SK-N-SH (cell line): ENCODE data around the gene DUSP16. TPM values are rescaled to one million over a fixed set of nuclear protein-coding genes. Genes with fewer than 3 reads are reported as not detected.
A peak's percentile ranks its signal among the peaks of the same experiment; 100 is the strongest.

Experiments used
- CTCF ChIA-PET: fragments of 300-600, 350-600 bp; formaldehyde crosslinking; extraction: SDS; loops from one replicate; lab custom pipeline; 2021; lab: Yijun Ruan, JAX
- POLR2A ChIA-PET: fragments of 350-600 bp; sonication (Branson Sonifier 250); formaldehyde crosslinking; extraction: SDS; loops from one replicate; lab custom pipeline; 2020; ENCODE audit warnings: antibody characterized with exemption, inconsistent platforms; lab: Yijun Ruan, JAX
- DNase-seq: peaks from one replicate; pipeline ENCODE4 v3.0.0; 2012
- H2AFZ ChIP-seq: fragments of 200-600 bp; sonication (generic); 2 replicates; pipeline ENCODE4 v1.8.1; 2016; ENCODE audit warnings: antibody characterized with exemption, mild to moderate bottlenecking, low read depth
- H3F3A ChIP-seq: fragments of 200-600 bp; sonication (generic); replicated peaks from 2 replicates; pipeline ENCODE3; 2016; ENCODE audit warnings: antibody characterized with exemption, mild to moderate bottlenecking; ENCODE audit not compliant: insufficient read depth
- H3K27ac ChIP-seq, 2 experiments: fragments of 200-500 bp in 1 of 2; fragments of 200-600 bp in 1 of 2; sonication (Bioruptor generic) in 1 of 2; sonication (generic), shearing (Covaris generic) in 1 of 2; 2 replicates each; pipeline versions ENCODE4 v1.5.1 to v1.6.1; 2014 to 2016; ENCODE audit warnings: low read depth in 2 of 2, inconsistent platforms in 1 of 2, low read length in 1 of 2, mild to moderate bottlenecking in 1 of 2, mixed read lengths in 1 of 2
- H3K27me3 ChIP-seq: fragments of 200-600 bp; sonication (generic), shearing (Covaris generic); 2 replicates; pipeline ENCODE4 v1.6.1; 2016; ENCODE audit warnings: mixed run types; ENCODE audit not compliant: insufficient read depth
- H3K36me3 ChIP-seq, 2 experiments: fragments of 200-500 bp in 1 of 2; fragments of 200-600 bp in 1 of 2; sonication (Bioruptor generic) in 1 of 2; sonication (generic) in 1 of 2; replicated peaks in 1 of 2; 2 replicates each; pipeline versions ENCODE3 to v1.5.1; 2014 to 2016; ENCODE audit warnings: low read length in 1 of 2, mild to moderate bottlenecking in 1 of 2; ENCODE audit not compliant: insufficient read depth in 2 of 2, control insufficient read depth in 1 of 2
- H3K4me1 ChIP-seq, 2 experiments: fragments of 200-500 bp in 1 of 2; fragments of 200-600 bp in 1 of 2; sonication (Bioruptor generic) in 1 of 2; sonication (generic), shearing (Covaris generic) in 1 of 2; 2 replicates each; pipeline versions ENCODE4 v1.5.1 to v1.6.1; 2014 to 2016; ENCODE audit warnings: low read depth in 1 of 2, low read length in 1 of 2, mixed run types in 1 of 2; ENCODE audit not compliant: insufficient read depth in 2 of 2, control insufficient read depth in 1 of 2
- H3K4me2 ChIP-seq: fragments of 200-600 bp; sonication (generic), shearing (Covaris generic); 2 replicates; pipeline ENCODE4 v1.6.1; 2017; ENCODE audit warnings: mixed run types
- H3K4me3 ChIP-seq, 2 experiments: fragments of 200-500 bp in 1 of 2; fragments of 200-600 bp in 1 of 2; sonication (Bioruptor generic) in 1 of 2; sonication (generic), shearing (Covaris generic) in 1 of 2; 2 replicates each; pipeline versions ENCODE4 v1.5.1 to v1.8.1; 2014 to 2016; ENCODE audit warnings: low read depth in 2 of 2, inconsistent platforms in 1 of 2, low read length in 1 of 2, mild to moderate bottlenecking in 1 of 2, mixed read lengths in 1 of 2, moderate library complexity in 1 of 2
- H3K79me2 ChIP-seq: fragments of 200-600 bp; sonication (generic); 2 replicates; pipeline ENCODE4 v1.8.1; 2017; ENCODE audit warnings: mild to moderate bottlenecking; ENCODE audit not compliant: insufficient read depth
- H3K9ac ChIP-seq: fragments of 200-600 bp; sonication (generic); 2 replicates; pipeline ENCODE4 v1.6.1; 2017; ENCODE audit warnings: mixed run types
- H3K9me2 ChIP-seq: fragments of 200-600 bp; sonication (generic); 2 replicates; pipeline ENCODE4 v1.6.1; 2017; ENCODE audit warnings: mixed run types
- H3K9me3 ChIP-seq: fragments of 200-600 bp; sonication (generic); 2 replicates; pipeline ENCODE4 v1.6.1; 2017; ENCODE audit warnings: mixed run types, mild to moderate bottlenecking, moderate library complexity
- H4K20me1 ChIP-seq: fragments of 200-600 bp; sonication (generic); 2 replicates; pipeline ENCODE4 v1.6.1; 2017; ENCODE audit warnings: mild to moderate bottlenecking, mixed run types; ENCODE audit not compliant: insufficient read depth
- CTCF ChIP-seq: fragments of 200-600 bp; sonication (generic); IDR thresholded peaks from 2 replicates; pipeline ENCODE4 v1.6.1; 2017; ENCODE audit warnings: antibody characterized with exemption, mild to moderate bottlenecking, moderate library complexity
- EP300 ChIP-seq, 2 experiments: IDR thresholded peaks; 2 replicates each; pipeline versions ENCODE4 v1.4.0 to v1.6.1; 2012; ENCODE audit warnings: borderline replicate concordance in 1 of 2, low read depth in 1 of 2, low read length in 1 of 2
- FOSL2 ChIP-seq: IDR thresholded peaks from 2 replicates; pipeline ENCODE4 v1.4.0; 2012; ENCODE audit warnings: low read depth, mild to moderate bottlenecking, moderate library complexity, borderline replicate concordance
- FOXM1 ChIP-seq: IDR thresholded peaks from 2 replicates; pipeline ENCODE4 v1.4.0; 2012; ENCODE audit warnings: low read depth, mild to moderate bottlenecking
- GABPA ChIP-seq: IDR thresholded peaks from 2 replicates; pipeline ENCODE4 v1.4.0; 2012; ENCODE audit warnings: low read depth, mild to moderate bottlenecking
- JUND ChIP-seq: IDR thresholded peaks from 2 replicates; pipeline ENCODE4 v1.4.0; 2012
- MXI1 ChIP-seq: IDR thresholded peaks from 2 replicates; pipeline ENCODE4 v1.6.1; 2012; ENCODE audit warnings: mild to moderate bottlenecking, low read depth, low read length, improper control_type of control experiment
- NRF1 ChIP-seq: IDR thresholded peaks from 2 replicates; pipeline ENCODE4 v1.6.1; 2012; ENCODE audit warnings: low read depth, mild to moderate bottlenecking, low read length
- RAD21 ChIP-seq: IDR thresholded peaks from 2 replicates; pipeline ENCODE4 v1.6.1; 2012; ENCODE audit warnings: mild to moderate bottlenecking, low read length
- RCOR1 ChIP-seq: fragments of 150-350 bp; IDR thresholded peaks from 2 replicates; pipeline ENCODE4 v1.6.1; 2017; ENCODE audit warnings: antibody characterized with exemption, low read length
- RFX5 ChIP-seq: IDR thresholded peaks from 2 replicates; pipeline ENCODE4 v1.6.1; 2012; ENCODE audit warnings: mild to moderate bottlenecking, improper control_type of control experiment, low read length
- SIN3A ChIP-seq: IDR thresholded peaks from 2 replicates; pipeline ENCODE4 v1.6.1; 2012; ENCODE audit warnings: low read depth, mild to moderate bottlenecking, low read length, moderate library complexity, borderline replicate concordance
- SMC3 ChIP-seq: IDR thresholded peaks from 2 replicates; pipeline ENCODE4 v1.6.1; 2012; ENCODE audit warnings: low read depth, low read length, improper control_type of control experiment
- TCF12 ChIP-seq: IDR thresholded peaks from 2 replicates; pipeline ENCODE4 v1.4.0; 2012
- TEAD4 ChIP-seq: IDR thresholded peaks from 2 replicates; pipeline ENCODE4 v1.4.0; 2012; ENCODE audit warnings: mild to moderate bottlenecking, borderline replicate concordance; ENCODE audit not compliant: insufficient read depth
- WGBS: methylation state at CpG from one replicate; pipeline ENCODE4 v1.1.6; 2017; ENCODE audit warnings: low lambda C conversion rate; 5-methylcytosine and 5-hydroxymethylcytosine counted together
- polyA plus RNA-seq, 3 experiments: library from polyadenylated mRNA; depleted of rRNA; stranded (reverse); fragments of >200 nt; gene quantifications; 2 replicates each; pipeline ENCODE4 v1.2.3, GENCODE V29; 2012
- TF ChIP-seq, protein P1 (sequence below): IDR thresholded peaks from 2 replicates; pipeline ENCODE4; 2012
- TF ChIP-seq, protein P2 (sequence below): fragments of 150-350 bp; IDR thresholded peaks from 2 replicates; pipeline ENCODE4 v1.6.1; 2016; ENCODE audit warnings: mild to moderate bottlenecking, low read depth, low read length
- TF ChIP-seq, protein P3 (sequence below): IDR thresholded peaks from 2 replicates; pipeline ENCODE4 v1.4.0; 2012; ENCODE audit warnings: low read depth

Gene DUSP16
- polyA plus RNA-seq, 1 of the 3 experiments (the other 2 are of a cell fraction): 7.1 TPM

DNA sequence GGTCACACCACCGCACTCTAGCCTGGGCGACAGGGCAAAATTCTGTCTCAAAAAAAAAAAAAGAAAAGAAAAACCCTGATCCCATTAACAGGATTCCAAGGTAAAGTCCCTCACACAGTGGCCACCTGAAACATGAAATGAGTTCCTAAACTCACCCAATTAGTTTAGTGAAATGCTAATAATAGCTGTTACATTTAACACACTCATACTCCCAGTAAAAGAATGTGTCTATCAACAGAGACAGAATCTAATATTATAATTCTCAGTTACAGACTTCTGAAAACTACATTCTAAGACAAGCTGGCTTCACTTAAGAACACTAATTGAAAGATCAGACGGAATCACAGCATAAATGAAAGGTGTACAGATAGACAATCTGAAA lies 44.2 kb downstream of the DUSP16 start:
- Histone ChIP-seq H3K79me2 (peaks cover 95% of the 10 kb centered on the region), H3K27me3 (no peaks in the 10 kb centered on the region), H3K36me3 (peaks cover 22 to 24% of the 10 kb centered on the region in 2 experiments), H3K9ac (no peak overlapping the region), H3K9me3 (no peaks in the 10 kb centered on the region), H3K4me3 (no peak overlapping the region), H3K27ac (peak overlapping the region in 1 of 2 experiments; percentile 58; a peak in 3 of 4 replicates), H3K4me2 (no peak overlapping the region), H3K9me2 (no peaks in the 10 kb centered on the region), H2AFZ (no peak overlapping the region), H4K20me1 (no peaks in the 10 kb centered on the region), H3F3A (peaks cover 17% of the 10 kb centered on the region), H3K4me1 (peaks cover 13 to 18% of the 10 kb centered on the region in 2 experiments)
- CTCF ChIA-PET: interaction anchor here (1.6 to 2.3 kb wide), 2 partner anchors 45 to 142 kb away, joined by 3 to 13 read pairs; no protein-coding TSS in a partner anchor
- TF ChIP-seq, protein P1, sequence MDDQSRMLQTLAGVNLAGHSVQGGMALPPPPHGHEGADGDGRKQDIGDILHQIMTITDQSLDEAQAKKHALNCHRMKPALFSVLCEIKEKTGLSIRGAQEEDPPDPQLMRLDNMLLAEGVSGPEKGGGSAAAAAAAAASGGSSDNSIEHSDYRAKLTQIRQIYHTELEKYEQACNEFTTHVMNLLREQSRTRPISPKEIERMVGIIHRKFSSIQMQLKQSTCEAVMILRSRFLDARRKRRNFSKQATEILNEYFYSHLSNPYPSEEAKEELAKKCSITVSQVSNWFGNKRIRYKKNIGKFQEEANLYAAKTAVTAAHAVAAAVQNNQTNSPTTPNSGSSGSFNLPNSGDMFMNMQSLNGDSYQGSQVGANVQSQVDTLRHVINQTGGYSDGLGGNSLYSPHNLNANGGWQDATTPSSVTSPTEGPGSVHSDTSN: no peak
- TF ChIP-seq GABPA (no peak), CTCF (no peak), RFX5 (no peak), SIN3A (no peak), TEAD4 (no peak), RCOR1 (no peak), TCF12 (no peak), FOXM1 (no peak)
- TF ChIP-seq, protein P2, sequence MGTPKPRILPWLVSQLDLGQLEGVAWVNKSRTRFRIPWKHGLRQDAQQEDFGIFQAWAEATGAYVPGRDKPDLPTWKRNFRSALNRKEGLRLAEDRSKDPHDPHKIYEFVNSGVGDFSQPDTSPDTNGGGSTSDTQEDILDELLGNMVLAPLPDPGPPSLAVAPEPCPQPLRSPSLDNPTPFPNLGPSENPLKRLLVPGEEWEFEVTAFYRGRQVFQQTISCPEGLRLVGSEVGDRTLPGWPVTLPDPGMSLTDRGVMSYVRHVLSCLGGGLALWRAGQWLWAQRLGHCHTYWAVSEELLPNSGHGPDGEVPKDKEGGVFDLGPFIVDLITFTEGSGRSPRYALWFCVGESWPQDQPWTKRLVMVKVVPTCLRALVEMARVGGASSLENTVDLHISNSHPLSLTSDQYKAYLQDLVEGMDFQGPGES: no peak
- POLR2A ChIA-PET: no interaction called here
- 94% methylated on average over 3 of the region's 3 CpGs for WGBS
- no peak for DNase-seq

GRCh38 chr12:12513416-12514006 lies 49.2 kb downstream of the DUSP16 start:
- Histone ChIP-seq H3K27ac (peak overlapping the region; percentile 98 to 99), H3K9me3 (no peaks in the 10 kb centered on the region), H3K27me3 (no peaks in the 10 kb centered on the region), H4K20me1 (no peaks in the 10 kb centered on the region), H3K9me2 (no peaks in the 10 kb centered on the region), H2AFZ (no peak overlapping the region), H3F3A (peaks cover 53% of the 10 kb centered on the region), H3K36me3 (peaks cover 9 to 11% of the 10 kb centered on the region in 2 experiments), H3K4me1 (peaks cover 43 to 51% of the 10 kb centered on the region in 2 experiments), H3K4me3 (no peak overlapping the region), H3K79me2 (peaks cover 64% of the 10 kb centered on the region), H3K4me2 (peak overlapping the region; percentile 17; the same call in 1 of the 2 replicates), H3K9ac (peak overlapping the region; percentile 61; the same call in 1 of the 2 replicates)
- no peak for TF ChIP-seq FOXM1
- peak; percentile 81; the same call in 1 of the 2 replicates for TF ChIP-seq RCOR1
- TF ChIP-seq SMC3: no peak
- no peak for TF ChIP-seq NRF1
- 0 out of 2 replicates have a peak, but pooled peaks have one; percentile 22 for TF ChIP-seq MXI1
- no peak for TF ChIP-seq JUND
- peak in 1 of 2 experiments; percentile 59; a peak in 1 of 4 replicates for TF ChIP-seq EP300 (IDR thresholded peaks at IDR 0.05; ENCODE audit: borderline replicate concordance in 1 of 2, low read depth in 1 of 2, low read length in 1 of 2)
- TF ChIP-seq TCF12: 0 out of 2 replicates have a peak, but pooled peaks have one; percentile 7
- peak; percentile 56 for TF ChIP-seq RAD21
- no peak for TF ChIP-seq FOSL2
- TF ChIP-seq, protein P3, sequence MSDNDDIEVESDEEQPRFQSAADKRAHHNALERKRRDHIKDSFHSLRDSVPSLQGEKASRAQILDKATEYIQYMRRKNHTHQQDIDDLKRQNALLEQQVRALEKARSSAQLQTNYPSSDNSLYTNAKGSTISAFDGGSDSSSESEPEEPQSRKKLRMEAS: no peak
- WGBS: 56% methylated on average over 3 of the region's 3 CpGs
- ChIA-PET CTCF (interaction anchor here (0.9 to 1.5 kb wide), 5 partner anchors 10 to 142 kb away, joined by 3 to 6 read pairs (median 5); partner anchors contain the start of gene DUSP16), POLR2A (no interaction called here)
- peak; percentile 41 for DNase-seq
